ENCODE results near the gene PRDM16.

DNA sequence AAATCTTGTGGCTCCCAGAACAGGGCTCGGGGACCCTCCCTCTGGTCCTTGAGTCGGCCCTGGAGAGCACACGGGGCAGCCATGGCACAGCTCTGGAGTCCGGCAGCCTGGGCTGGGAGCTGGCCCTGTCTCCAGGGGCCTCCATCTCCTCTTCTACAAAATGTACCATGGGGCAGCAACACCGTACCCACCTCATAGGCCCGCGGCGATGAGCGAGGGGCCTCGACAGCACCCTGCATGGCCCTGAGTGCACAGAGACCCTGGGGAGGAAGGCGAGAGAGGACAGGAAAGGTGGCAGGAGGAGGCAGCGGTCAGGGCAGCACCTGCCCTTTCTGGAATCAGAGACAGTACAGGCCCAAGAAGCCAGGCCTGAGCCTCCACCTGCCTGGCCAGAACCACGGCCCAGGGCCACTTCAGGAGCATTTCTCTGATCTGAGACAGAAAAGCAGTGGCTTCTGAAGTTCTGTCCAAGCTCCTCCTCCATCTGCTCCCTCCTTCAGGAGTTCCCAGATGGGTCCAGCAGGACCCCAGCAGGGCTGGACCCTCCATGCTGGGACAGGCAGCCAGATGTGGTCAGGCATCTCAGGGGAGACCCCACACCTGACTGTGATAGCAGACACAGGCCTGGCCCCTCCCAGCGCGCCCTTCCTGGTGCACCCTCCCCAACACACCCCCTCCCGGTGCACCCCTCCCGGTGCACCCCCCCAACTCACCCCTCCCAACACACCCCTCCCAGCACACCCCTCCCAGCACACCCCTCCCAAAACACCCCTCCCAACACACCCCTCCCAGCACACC, 309.6 kb downstream of the PRDM16 start:
- TF ChIP-seq CTCF (IDR thresholded peaks at IDR 0.05; ENCODE audit: low read length) = no peak
- no peak for TF ChIP-seq EZH2 (IDR thresholded peaks at IDR 0.05; ENCODE audit: borderline replicate concordance, low read length)

Data from OCI-LY1 (cell line).